A549 (cell line): ENCODE measurements around the gene HOXD9.

Source experiments
- CEBPB ChIP-seq, 2 experiments: fragments of >200 bp in 1 of 2; sonication (Bioruptor Twin) in 1 of 2; formaldehyde crosslinking in 1 of 2; IDR thresholded peaks; 2 replicates each; pipeline ENCODE4 v1.6.1; 2012 to 2016
- CHD2 ChIP-seq: fragments of 150-350 bp; IDR thresholded peaks from 2 replicates; pipeline ENCODE4 v1.6.1; 2014; ENCODE audit warnings: low read length; ENCODE audit not compliant: partially characterized antibody
- CTCF ChIP-seq: fragments of >200 bp; sonication (Bioruptor Twin); formaldehyde crosslinking; IDR thresholded peaks from 3 replicates; pipeline ENCODE4 v1.5.1; 2016
- EP300 ChIP-seq, 2 experiments: fragments of >200 bp; sonication (Bioruptor Twin); formaldehyde crosslinking; IDR thresholded peaks; 2 replicates in 1 of 2; 3 replicates in 1 of 2; pipeline ENCODE4 v1.6.1; 2016 to 2017
- FOSB ChIP-seq: fragments of 250-450 bp; sonication (Bioruptor Pico); IDR thresholded peaks from 2 replicates; pipeline ENCODE4 v1.5.0; 2020; ENCODE audit warnings: mild to moderate bottlenecking, moderate library complexity
- FOSL2 ChIP-seq, 2 experiments: fragments of 450-650 bp in 1 of 2; fragments of >200 bp in 1 of 2; sonication (Bioruptor Twin) in 1 of 2; formaldehyde crosslinking; IDR thresholded peaks; 2 replicates each; pipeline versions ENCODE4 v1.5.0 to v1.6.1; 2016 to 2020; ENCODE audit warnings: mild to moderate bottlenecking in 1 of 2, moderate library complexity in 1 of 2
- FOXS1 ChIP-seq: fragments of 250-450 bp; sonication (Bioruptor Pico); IDR thresholded peaks from 2 replicates; pipeline ENCODE4 v1.5.0; 2020; ENCODE audit warnings: mild to moderate bottlenecking, moderate library complexity
- GATA3 ChIP-seq: IDR thresholded peaks from 2 replicates; pipeline ENCODE4 v1.6.1; 2012; ENCODE audit warnings: borderline replicate concordance
- MAX ChIP-seq: IDR thresholded peaks from 2 replicates; pipeline ENCODE4 v1.6.1; 2012
- POLR2A ChIP-seq: IDR thresholded peaks from 2 replicates; pipeline ENCODE4 v1.6.1; 2012; ENCODE audit warnings: mild to moderate bottlenecking, low read length
- USF2 ChIP-seq: fragments of 450-650 bp; IDR thresholded peaks from 2 replicates; pipeline ENCODE4 v1.6.1; 2014; ENCODE audit warnings: antibody characterized with exemption

- no peak for TF ChIP-seq POLR2A
- no peak for TF ChIP-seq CTCF
- no peak for TF ChIP-seq CEBPB (IDR thresholded peaks at IDR 0.05)
- no peak for TF ChIP-seq FOXS1 (CRISPR knock-in tag)
- TF ChIP-seq GATA3 = no peak
- TF ChIP-seq FOSL2 (IDR thresholded peaks at IDR 0.05) = no peak
- TF ChIP-seq FOSL2 (CRISPR knock-in tag; IDR thresholded peaks at IDR 0.05) = no peak
- TF ChIP-seq MAX = no peak
- no peak for TF ChIP-seq USF2
- no peak for TF ChIP-seq CHD2
- TF ChIP-seq FOSB (CRISPR knock-in tag) = no peak
- no peak for TF ChIP-seq EP300 (IDR thresholded peaks at IDR 0.05)
These were observed 22.6 kb upstream of the HOXD9 start, which contains the start of gene HOXD12 for GRCh38 chr2:176099728-176100546.
